H9 (cell line): Measurements from ENCODE around the gene HMCN1. TPM values are rescaled to one million over a fixed set of nuclear protein-coding genes. Genes with fewer than 3 reads are reported as not detected.

ENCODE experiments used
- DNase-seq: peaks from one replicate; pipeline ENCODE4 v3.0.0-alpha.2; 2017
- H2AFZ ChIP-seq: one replicate; pipeline ENCODE4 v1.6.1; 2013; ENCODE audit warnings: mild to moderate bottlenecking, low read length, control low read depth, moderate library complexity
- H2AK5ac ChIP-seq: 2 replicates; pipeline ENCODE4 v1.6.1; 2013; ENCODE audit warnings: low read length, control low read depth, mixed read lengths; ENCODE audit not compliant: insufficient read length
- H2BK120ac ChIP-seq: one replicate; pipeline ENCODE4 v1.6.1; 2013; ENCODE audit warnings: low read depth, mild to moderate bottlenecking, low read length, control low read depth, inconsistent platforms; ENCODE audit not compliant: poor library complexity, severe bottlenecking
- H2BK12ac ChIP-seq: 2 replicates; pipeline ENCODE4 v1.6.1; 2013; ENCODE audit warnings: low read length, control low read depth, mixed read lengths, low read depth; ENCODE audit not compliant: insufficient read length
- H2BK15ac ChIP-seq: 2 replicates; pipeline ENCODE4 v1.6.1; 2013; ENCODE audit warnings: low read depth, low read length, control low read depth
- H2BK20ac ChIP-seq: one replicate; pipeline ENCODE4 v1.6.1; 2013; ENCODE audit warnings: low read depth, mild to moderate bottlenecking, low read length, control low read depth, inconsistent platforms; ENCODE audit not compliant: poor library complexity, severe bottlenecking
- H2BK5ac ChIP-seq: 2 replicates; pipeline ENCODE4 v1.6.1; 2013; ENCODE audit warnings: low read length, control low read depth, mixed read lengths; ENCODE audit not compliant: insufficient read length
- H3K14ac ChIP-seq: 2 replicates; pipeline ENCODE4 v1.6.1; 2013; ENCODE audit warnings: low read length, control low read depth; ENCODE audit not compliant: insufficient read depth
- H3K18ac ChIP-seq: 2 replicates; pipeline ENCODE4 v1.6.1; 2013; ENCODE audit warnings: low read depth, mild to moderate bottlenecking, mixed read lengths, low read length, control low read depth; ENCODE audit not compliant: insufficient read length
- H3K23ac ChIP-seq: 2 replicates; pipeline ENCODE4 v1.6.1; 2013; ENCODE audit warnings: low read length, control low read depth, mixed read lengths, low read depth; ENCODE audit not compliant: insufficient read length
- H3K23me2 ChIP-seq: 2 replicates; pipeline ENCODE4 v1.6.1; 2013; ENCODE audit warnings: low read depth, mild to moderate bottlenecking, mixed read lengths, low read length, control low read depth; ENCODE audit not compliant: insufficient read length, poor library complexity, severe bottlenecking
- H3K27ac ChIP-seq: 2 replicates; pipeline ENCODE4 v1.5.1; 2013; ENCODE audit warnings: low read length, control low read depth, mixed read lengths, low read depth; ENCODE audit not compliant: insufficient read length
- H3K27me3 ChIP-seq: 2 replicates; pipeline ENCODE4 v1.6.1; 2013; ENCODE audit warnings: low read length, control low read depth, inconsistent platforms; ENCODE audit not compliant: insufficient read depth
- H3K4ac ChIP-seq: 2 replicates; pipeline ENCODE4 v1.6.1; 2013; ENCODE audit warnings: low read depth, mild to moderate bottlenecking, control low read depth, inconsistent platforms, low read length, moderate library complexity
- H3K4me1 ChIP-seq: 2 replicates; pipeline ENCODE4 v1.6.1; 2013; ENCODE audit warnings: low read length, control low read depth, inconsistent platforms; ENCODE audit not compliant: insufficient read depth
- H3K4me2 ChIP-seq: 2 replicates; pipeline ENCODE4 v1.6.1; 2013; ENCODE audit warnings: low read length, control low read depth, mixed read lengths; ENCODE audit not compliant: insufficient read length, insufficient read depth
- H3K56ac ChIP-seq: 2 replicates; pipeline ENCODE4 v1.6.1; 2013; ENCODE audit warnings: low read depth, mild to moderate bottlenecking, mixed read lengths, low read length, control low read depth; ENCODE audit not compliant: insufficient read length
- H3K79me1 ChIP-seq: 2 replicates; pipeline ENCODE4 v1.6.1; 2013; ENCODE audit warnings: low read depth, mild to moderate bottlenecking, moderate library complexity, low read length, control low read depth, inconsistent platforms; ENCODE audit not compliant: insufficient read depth, poor library complexity, severe bottlenecking
- H3K79me2 ChIP-seq: 2 replicates; pipeline ENCODE4 v1.6.1; 2013; ENCODE audit warnings: low read length, control low read depth, inconsistent platforms; ENCODE audit not compliant: insufficient read depth
- H3K9ac ChIP-seq: 2 replicates; pipeline ENCODE4 v1.6.1; 2013; ENCODE audit warnings: low read length, control low read depth, mixed read lengths; ENCODE audit not compliant: insufficient read length; ENCODE audit errors: extremely low read depth
- H3K9me3 ChIP-seq: one replicate; pipeline ENCODE4 v1.6.1; 2013; ENCODE audit warnings: low read depth, low read length, inconsistent platforms; ENCODE audit not compliant: control insufficient read depth
- H3T11ph ChIP-seq: one replicate; pipeline ENCODE4 v1.6.1; 2013; ENCODE audit warnings: mild to moderate bottlenecking, low read length, control low read depth, inconsistent platforms
- H4K20me1 ChIP-seq: one replicate; pipeline ENCODE4 v1.6.1; 2013; ENCODE audit not compliant: control insufficient read depth, insufficient read length, insufficient read depth
- H4K5ac ChIP-seq: 2 replicates; pipeline ENCODE4 v1.6.1; 2013; ENCODE audit warnings: low read depth, mild to moderate bottlenecking, mixed read lengths, low read length, control low read depth; ENCODE audit not compliant: insufficient read length
- H4K8ac ChIP-seq: replicated peaks from 2 replicates; pipeline ENCODE4 v1.6.1; 2013; ENCODE audit warnings: low read length, control low read depth, mixed read lengths, low read depth; ENCODE audit not compliant: insufficient read length
- H4K91ac ChIP-seq: 2 replicates; pipeline ENCODE4 v1.6.1; 2013; ENCODE audit warnings: low read depth, mild to moderate bottlenecking, moderate library complexity, mixed read lengths, low read length, control low read depth; ENCODE audit not compliant: insufficient read length
- H3K27ac Mint-ChIP-seq, 3 experiments: 2 replicates in 2 of 3; 3 replicates in 1 of 3; pipeline ENCODE4 v1.8.0; 2020 to 2021; ENCODE audit warnings: mixed read lengths in 3 of 3, mild to moderate bottlenecking in 1 of 3, moderate library complexity in 1 of 3
- H3K27me3 Mint-ChIP-seq: 2 replicates; pipeline ENCODE4 v1.8.0; 2021; ENCODE audit warnings: low read depth, mild to moderate bottlenecking, moderate library complexity, mixed read lengths
- H3K36me3 Mint-ChIP-seq, 3 experiments: 2 replicates in 2 of 3; 3 replicates in 1 of 3; pipeline ENCODE4 v1.8.0; 2020 to 2021; ENCODE audit warnings: low read depth in 3 of 3, mixed read lengths in 3 of 3; ENCODE audit not compliant: insufficient read depth in 1 of 3
- H3K4me1 Mint-ChIP-seq, 2 experiments: 2 replicates each; pipeline ENCODE4 v1.8.0; 2020; ENCODE audit warnings: mixed read lengths in 2 of 2
- H3K4me3 Mint-ChIP-seq, 2 experiments: 2 replicates in 1 of 2; 3 replicates in 1 of 2; pipeline ENCODE4 v1.8.0; 2020 to 2021; ENCODE audit warnings: mild to moderate bottlenecking in 2 of 2, mixed read lengths in 2 of 2, moderate library complexity in 1 of 2
- H3K9me3 Mint-ChIP-seq, 2 experiments: 2 replicates in 1 of 2; 3 replicates in 1 of 2; pipeline ENCODE4 v1.8.0; 2020; ENCODE audit warnings: mild to moderate bottlenecking in 2 of 2, mixed read lengths in 2 of 2, moderate library complexity in 1 of 2
- CTCF ChIP-seq: fragments of 200-600 bp; sonication (generic); conservative IDR thresholded peaks from 3 replicates; pipeline ENCODE4 v1.8.0; 2021; ENCODE audit warnings: antibody characterized with exemption, mild to moderate bottlenecking
- WGBS: extraction: QIAGEN DNeasy Blood & Tissue Kit; methylation state at CpG from one replicate; pipeline ENCODE4 v1.1.7; 2013; ENCODE audit warnings: missing lambda C conversion rate, low lambda C conversion rate, mixed read lengths; ENCODE audit not compliant: insufficient read length; ENCODE audit errors: extremely low coverage; 5-methylcytosine and 5-hydroxymethylcytosine counted together
- total RNA-seq: library from RNA; stranded (reverse); gene quantifications from 2 replicates; pipeline ENCODE4 v1.2.1, GENCODE V29; 2021

The HMCN1 gene
- total RNA-seq, 1 experiment from 2014 or later, result 3.3 TPM

- no peak overlapping the region for H2BK20ac ChIP-seq
- H3K18ac ChIP-seq, result no peak overlapping the region
- no peak overlapping the region for H3K14ac ChIP-seq
- Mint-ChIP-seq H3K4me1 (no peaks in the 10 kb centered on the region), H3K27ac (no peak overlapping the region), H3K27me3 (no peaks in the 10 kb centered on the region), H3K9me3 (no peaks in the 10 kb centered on the region), H3K36me3 (no peaks in the 10 kb centered on the region), H3K4me3 (no peak overlapping the region)
- WGBS, result no CpG with 5 or more reads among the region's 2 CpGs
- H3K4ac ChIP-seq, result no peak overlapping the region
- no peak for DNase-seq
- H3K23ac ChIP-seq, result no peak overlapping the region
- no peak overlapping the region for H3K9ac ChIP-seq
- H3K27ac ChIP-seq, result no peak overlapping the region
- no peak overlapping the region for H2BK15ac ChIP-seq
- no peak overlapping the region for H2BK5ac ChIP-seq
- H3K79me2 ChIP-seq, result no peaks in the 10 kb centered on the region
- no peaks in the 10 kb centered on the region for H3K27me3 ChIP-seq
- H4K20me1 ChIP-seq, result no peaks in the 10 kb centered on the region
- no peak overlapping the region for H4K91ac ChIP-seq
- H4K5ac ChIP-seq, result no peak overlapping the region
- H2BK120ac ChIP-seq, result no peak overlapping the region
- H3K9me3 ChIP-seq, result no peaks in the 10 kb centered on the region
- no peaks in the 10 kb centered on the region for H3K23me2 ChIP-seq
- no peak overlapping the region for H2AFZ ChIP-seq
- H2AK5ac ChIP-seq, result no peak overlapping the region
- no peak overlapping the region for H3T11ph ChIP-seq
- H4K8ac ChIP-seq, result no peak overlapping the region
- H2BK12ac ChIP-seq, result no peak overlapping the region
- no peak overlapping the region for H3K56ac ChIP-seq
- H3K4me2 ChIP-seq, result no peak overlapping the region
- no peaks in the 10 kb centered on the region for H3K79me1 ChIP-seq
- H3K4me1 ChIP-seq, result no peaks in the 10 kb centered on the region
- TF ChIP-seq CTCF, result no peak
These were observed 319.8 kb downstream of the HMCN1 start for GRCh38 chr1:186054003-186054402.
